Islet of Langerhans (tissue), 1 donor: ENCODE measurements around the gene RAB40B.

Experiments
- FAIRE-seq: peaks from one replicate; lab custom pipeline; 2011; peaks lifted over from hg19 to GRCh38; lab: Jason Lieb, UNC

RAB40B gene

GRCh38 chr17:82691714-82692113 lies 6.8 kb downstream of the RAB40B start:
- FAIRE-seq = no peak

- FAIRE-seq = no peak
These were observed 7.6 kb downstream of the RAB40B start for GRCh38 chr17:82690786-82691489.

- FAIRE-seq = no peak
These were observed 9.4 kb downstream of the RAB40B start for GRCh38 chr17:82689077-82689476.

- no peak for FAIRE-seq
These were observed 10.6 kb downstream of the RAB40B start for GRCh38 chr17:82687871-82688270.

DNA sequence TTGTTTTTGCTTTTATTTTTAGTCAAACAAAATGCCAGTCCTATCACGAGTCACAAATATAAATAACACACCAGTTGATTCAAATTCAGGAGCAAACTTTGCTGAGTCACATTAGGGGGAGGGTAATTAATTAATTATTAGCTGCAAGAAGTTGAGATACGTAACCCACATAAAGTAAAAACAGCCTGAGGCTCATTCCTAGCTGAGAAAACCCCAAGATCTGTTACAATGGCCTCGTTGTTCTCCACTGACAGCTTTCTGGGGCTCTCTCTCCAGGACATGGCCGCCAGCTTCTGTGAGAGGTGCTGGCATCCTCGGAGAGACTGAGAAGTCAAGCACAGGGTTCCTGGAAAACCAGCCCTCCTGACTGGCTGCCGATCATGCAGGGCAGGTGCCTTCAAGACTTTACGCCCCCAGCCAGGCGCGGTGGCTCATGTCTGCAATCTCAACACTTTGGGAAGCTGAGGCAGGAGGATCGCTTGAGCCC lies 11.1 kb downstream of the RAB40B start:
- no peak for FAIRE-seq

DNA sequence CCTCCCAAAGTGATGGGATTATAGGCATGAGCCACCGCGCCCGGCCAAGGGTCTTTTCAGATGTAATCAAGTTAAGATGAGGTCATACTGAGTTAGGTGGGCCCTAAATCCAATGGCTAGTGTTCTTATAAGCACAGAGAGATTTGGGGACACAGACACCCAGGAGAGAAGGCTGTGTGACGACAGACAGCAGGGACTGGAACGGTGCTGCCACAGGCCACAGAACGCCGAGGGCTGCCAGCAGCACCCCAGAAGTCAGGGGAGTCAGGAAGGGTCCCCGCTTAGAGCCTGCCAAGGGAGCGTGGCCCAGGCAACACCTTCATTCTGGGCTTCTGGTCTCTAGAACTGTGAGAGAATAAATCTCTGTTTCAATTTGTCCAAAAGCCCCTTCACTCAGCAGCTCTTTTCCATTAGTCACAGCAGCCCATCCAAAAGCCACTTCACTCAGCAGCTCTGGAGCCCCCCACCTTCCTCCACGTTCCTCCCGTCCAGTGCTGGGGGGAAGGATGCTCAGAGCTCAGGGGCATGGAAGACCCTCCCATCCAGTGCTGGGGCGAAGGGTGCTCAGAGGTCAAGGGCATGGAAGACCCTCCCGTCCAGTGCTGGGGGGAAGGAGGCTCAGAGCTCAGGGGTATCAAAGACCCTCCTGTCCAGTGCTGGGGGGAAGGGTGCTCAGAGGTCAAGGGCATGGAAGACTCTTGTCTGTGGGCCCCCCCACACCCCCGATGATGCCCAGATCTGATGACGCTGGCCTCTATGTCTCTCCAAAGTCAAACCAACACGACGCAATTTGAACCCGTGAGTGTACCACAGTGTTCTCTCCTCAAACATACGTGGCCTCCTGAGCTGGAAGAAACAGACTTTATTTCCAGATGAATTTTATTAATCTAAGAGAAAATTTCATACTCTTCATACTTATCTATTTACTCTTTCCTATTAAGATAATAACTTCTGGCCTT lies 11.9 kb downstream of the RAB40B start:
- no peak for FAIRE-seq

- FAIRE-seq = no peak
These were observed 13.2 kb downstream of the RAB40B start for GRCh38 chr17:82685291-82685690.

DNA sequence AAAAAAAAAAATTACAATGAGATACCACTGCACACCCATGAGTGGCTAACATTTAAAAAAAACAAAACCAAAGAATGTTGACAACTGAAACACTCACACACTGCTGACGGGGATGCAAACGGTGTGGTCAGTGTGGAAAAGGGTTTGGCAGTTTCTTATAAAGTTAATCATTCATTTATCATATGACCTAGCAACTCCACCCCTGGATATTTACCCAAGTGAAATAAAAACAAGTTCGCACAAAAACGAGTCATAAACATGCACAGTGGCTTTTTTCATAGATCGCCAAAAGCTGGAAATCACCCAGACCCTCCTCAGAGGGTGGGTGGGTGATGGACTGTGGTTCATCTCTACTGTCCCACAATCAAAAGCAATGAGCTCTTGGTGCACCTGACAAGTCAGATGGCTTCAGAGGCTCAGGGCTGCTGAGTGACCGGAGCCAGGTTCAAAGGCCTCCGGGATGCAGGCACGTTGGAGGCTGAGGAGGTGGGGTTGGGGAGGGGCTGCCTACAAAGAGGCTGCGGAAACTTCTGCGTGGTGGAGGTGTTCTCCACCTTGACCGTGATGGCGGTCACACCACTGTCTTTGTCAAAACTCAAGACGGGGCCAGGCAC lies 14.2 kb downstream of the RAB40B start:
- no peak for FAIRE-seq

- FAIRE-seq = no peak
These were observed 15.0 kb downstream of the RAB40B start for GRCh38 chr17:82683534-82683933.

- FAIRE-seq = no peak
These were observed 17.0 kb downstream of the RAB40B start for GRCh38 chr17:82681547-82681946.

DNA sequence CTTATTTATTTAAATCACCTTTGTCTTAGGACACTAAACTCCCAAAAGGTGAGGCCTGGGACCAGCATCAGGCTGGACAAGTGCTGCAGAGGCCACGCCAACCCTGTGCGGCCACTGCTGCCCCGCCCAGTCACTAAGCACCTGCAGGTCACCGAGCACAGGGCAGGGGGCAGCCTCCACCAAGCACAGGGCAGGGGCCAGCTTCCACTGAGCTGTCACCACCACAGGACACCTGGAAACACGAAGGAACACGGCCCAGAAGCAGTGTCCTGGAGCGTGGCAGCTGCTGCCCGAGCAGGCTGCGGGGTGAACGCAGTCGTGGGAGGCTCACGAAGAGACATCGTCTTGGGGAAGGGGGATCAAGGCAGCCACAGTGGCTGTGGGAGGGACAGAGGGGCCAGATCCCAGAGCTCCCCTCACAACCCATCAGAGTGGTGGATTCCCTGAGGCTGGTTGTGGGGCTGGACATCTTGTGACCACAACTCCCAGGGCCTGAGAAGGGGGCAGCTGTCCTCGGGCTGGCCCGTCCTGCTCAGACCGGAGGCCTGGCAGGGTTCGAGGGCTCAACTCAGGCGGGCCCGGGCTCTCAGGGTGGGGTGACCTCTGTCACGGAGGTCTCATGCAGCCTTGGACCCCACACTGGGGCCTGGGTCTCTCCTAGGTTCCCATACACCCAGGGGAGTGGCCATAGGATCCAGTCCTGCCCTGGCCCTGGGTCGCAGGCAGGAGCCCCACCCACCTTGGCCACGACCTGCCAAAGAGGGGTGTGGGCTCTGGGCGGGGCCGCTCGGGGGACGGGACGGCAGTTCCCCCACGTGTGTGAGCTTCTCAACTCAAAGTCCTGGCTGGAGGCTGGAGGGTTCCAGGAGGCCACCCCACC lies 18.7 kb downstream of the RAB40B start:
- FAIRE-seq = no peak

DNA sequence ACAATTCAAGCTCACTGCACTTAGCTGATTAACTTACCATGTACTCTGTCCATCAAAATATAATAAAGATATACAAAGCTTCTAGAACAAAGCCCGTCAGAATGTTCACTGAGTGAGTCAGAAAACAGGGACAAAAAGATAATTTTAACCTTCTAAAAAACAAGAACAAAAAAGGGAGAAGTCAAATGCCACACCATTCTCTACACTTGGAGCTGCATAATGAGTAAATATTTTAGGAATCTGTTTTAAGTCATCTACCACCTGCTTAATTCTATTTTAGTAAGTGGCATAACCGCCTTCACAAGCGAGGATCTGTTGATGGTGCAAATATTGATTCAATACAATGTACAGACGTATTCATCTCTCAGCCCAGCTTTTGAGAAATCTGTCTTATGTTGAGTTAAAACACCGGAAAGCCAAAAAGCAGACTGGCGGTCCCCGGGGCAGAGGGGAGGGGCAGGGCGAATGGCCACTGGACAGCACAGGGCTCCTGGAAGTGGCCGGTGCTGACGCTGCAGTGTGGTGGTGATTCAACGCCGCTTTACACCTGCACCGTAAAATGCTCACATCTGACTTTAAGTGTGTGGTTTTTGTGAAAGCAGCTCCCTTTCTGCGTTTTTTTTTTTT lies 20.1 kb downstream of the RAB40B start:
- FAIRE-seq = no peak

DNA sequence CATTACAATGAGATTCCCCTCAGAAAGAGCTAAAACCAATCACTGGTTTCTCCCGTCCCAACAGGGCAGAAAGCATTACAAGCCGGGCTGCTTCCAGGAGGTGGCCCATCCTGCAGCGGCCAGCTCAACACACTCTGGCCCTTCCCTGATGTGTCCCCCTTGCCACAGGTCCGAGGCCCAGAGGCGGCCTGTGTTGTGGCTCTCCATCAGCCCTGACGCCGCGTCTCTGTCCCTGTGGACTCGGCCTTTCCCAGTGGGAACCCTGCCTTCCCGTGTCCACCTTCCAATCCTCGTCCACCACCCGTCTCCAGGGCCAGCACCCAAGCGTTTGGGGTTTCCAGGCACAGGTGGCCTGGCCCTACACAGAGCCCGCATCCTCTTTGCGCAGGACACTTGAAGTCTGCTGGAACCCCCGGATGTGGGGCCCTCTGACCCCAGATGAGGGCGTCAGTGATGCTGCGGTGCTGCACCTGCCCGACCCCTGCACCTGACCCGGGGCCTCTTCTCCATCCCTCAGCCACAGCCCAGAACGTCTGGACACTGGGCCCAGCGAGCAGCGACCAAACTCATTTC lies 21.1 kb downstream of the RAB40B start:
- no peak for FAIRE-seq

DNA sequence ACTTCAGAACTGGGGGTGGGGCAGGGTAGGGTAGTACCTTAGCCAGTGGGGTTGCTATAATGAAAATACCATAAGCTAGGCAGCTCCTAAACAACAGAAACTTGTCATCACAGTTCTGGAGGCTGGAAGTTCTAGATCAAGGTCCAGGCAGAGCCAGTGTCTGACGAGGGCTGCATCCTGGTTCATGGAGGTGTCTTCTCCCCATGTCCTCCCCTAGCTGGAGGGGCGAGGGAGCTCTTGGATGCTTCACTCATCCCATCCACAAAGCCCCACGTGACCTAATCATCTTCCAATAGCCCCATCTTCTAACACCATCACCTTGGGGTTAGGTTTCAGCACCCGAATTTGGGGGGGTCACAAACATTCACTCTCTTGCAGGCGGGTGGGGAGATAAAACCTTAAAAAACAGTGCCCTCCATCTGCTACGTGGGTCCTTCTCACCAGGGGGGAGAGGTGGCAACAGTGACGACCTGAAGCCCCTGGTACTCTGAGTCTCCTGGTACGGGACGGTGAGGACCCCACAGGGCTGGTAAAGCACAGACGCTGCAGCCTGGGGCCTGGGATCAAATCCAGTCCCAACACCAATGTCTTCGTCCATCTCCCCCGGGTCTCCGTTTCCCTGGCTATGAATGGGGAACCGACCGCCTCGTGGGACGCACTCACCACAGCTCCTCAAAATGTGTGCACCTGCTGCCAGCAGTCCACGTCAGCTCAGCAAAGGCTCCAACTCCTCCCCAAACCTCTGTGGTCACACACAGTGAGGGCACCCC lies 22.8 kb downstream of the RAB40B start:
- no peak for FAIRE-seq

GRCh38 chr17:82674656-82675475 lies 23.6 kb downstream of the RAB40B start:
- no peak for FAIRE-seq

DNA sequence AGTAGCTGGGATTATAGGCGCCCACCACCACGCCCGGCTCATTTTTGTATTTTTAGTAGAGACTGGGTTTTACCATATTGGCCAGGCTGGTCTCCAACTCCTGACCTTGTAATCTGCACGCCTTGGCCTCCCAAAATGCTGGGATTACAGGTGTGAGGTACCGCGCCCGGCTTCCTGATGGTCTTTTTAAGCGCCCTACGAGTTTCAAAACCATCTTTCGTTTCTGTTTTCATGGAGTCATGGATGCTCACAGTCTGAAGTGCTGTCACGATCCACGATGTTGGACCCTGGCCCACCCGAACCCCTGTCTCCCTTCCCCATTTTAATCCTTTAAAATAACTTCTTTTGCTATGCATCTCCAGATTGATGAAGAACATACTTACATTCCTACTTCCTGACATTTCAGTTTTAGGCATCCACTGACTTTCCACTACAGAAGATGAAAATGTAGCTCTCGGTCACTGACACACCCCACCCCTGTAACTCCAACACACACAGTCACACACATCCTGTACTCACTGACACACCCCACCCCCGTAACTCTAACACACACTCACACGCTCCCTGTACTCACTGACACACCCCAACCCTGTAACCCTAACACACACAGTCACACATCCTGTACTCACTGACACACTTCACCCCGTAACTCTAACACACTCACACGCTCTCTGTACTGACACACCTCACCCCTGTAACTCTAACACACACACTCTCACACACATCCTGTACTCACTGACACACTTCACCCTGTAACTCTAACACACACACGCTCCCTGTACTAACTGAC lies 27.6 kb downstream of the RAB40B start:
- no peak for FAIRE-seq

- FAIRE-seq = no peak
These were observed 29.8 kb downstream of the RAB40B start for GRCh38 chr17:82668631-82669099.

DNA sequence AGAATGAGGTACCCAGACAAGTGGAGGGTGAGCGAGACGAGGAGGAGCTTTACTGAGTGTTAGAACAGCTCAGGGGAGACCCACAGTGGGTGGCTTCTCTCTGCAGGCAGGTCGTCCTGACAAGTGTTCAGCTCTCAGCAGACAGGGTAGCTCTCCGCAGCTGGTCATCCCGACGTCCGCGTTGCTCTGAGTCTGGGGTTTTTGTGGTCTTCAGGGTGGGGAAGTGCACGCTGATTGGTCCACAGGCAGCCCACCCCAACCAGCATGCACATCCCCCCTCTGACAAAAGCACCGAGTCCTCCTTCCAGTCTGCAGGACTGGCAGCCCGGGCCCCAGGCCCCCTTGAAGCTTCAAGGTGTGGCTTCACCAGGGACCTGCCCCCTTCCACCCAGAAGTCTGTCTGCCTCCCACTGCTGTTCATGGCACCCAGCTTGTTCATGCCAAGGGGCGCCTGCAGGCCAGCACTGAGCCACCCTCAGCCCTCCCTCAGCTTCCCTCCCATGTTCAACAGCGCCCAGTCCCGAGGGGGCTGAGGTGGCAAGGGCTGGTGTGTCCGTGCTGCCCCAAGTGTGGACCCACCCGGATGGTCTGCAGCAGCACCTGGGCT lies 30.4 kb downstream of the RAB40B start:
- no peak for FAIRE-seq
